Prostate gland (tissue), 2 donors: ENCODE data around the gene MEFV.

ENCODE experiments used
- CTCF ChIP-seq, 4 experiments: fragments of 200-600 bp in 2 of 4; fragments of 450-650 bp in 2 of 4; sonication (generic) in 2 of 4; IDR thresholded peaks; 1 replicate in 3 of 4; 2 replicates in 1 of 4; pipeline ENCODE4 v1.5.1; 2016 to 2019; ENCODE audit warnings: antibody characterized with exemption in 4 of 4, mild to moderate bottlenecking in 2 of 4, moderate library complexity in 2 of 4
- POLR2A ChIP-seq: fragments of 450-650 bp; IDR thresholded peaks from one replicate; pipeline ENCODE4 v1.6.1; 2016; ENCODE audit warnings: antibody characterized with exemption, mild to moderate bottlenecking
- POLR2AphosphoS5 ChIP-seq: sonication (generic); formaldehyde crosslinking; IDR thresholded peaks from one replicate; pipeline ENCODE4 v1.6.1; 2017; ENCODE audit warnings: antibody characterized with exemption

GRCh38 chr16:3241761-3242160 is 14.7 kb downstream of the MEFV start:
- TF ChIP-seq CTCF (IDR thresholded peaks at IDR 0.05): no peak
- TF ChIP-seq POLR2A: no peak
- TF ChIP-seq POLR2AphosphoS5: no peak
